Measurements from ENCODE around the gene GSTM4. TPM values are rescaled to one million over a fixed set of nuclear protein-coding genes. Genes with fewer than 3 reads are reported as not detected.
"Not testable (repeated sequence)": the region's sequence is repeated elsewhere in the genome, so short reads cannot be mapped to it uniquely, and the experiment has no call there.

The GSTM4 gene
- total and polyA plus RNA-seq, 2 of the 8 experiments (the other 6 are each of a cell fraction or from before 2014, with no cell fraction given): 11.3 to 31.4 TPM

DNA sequence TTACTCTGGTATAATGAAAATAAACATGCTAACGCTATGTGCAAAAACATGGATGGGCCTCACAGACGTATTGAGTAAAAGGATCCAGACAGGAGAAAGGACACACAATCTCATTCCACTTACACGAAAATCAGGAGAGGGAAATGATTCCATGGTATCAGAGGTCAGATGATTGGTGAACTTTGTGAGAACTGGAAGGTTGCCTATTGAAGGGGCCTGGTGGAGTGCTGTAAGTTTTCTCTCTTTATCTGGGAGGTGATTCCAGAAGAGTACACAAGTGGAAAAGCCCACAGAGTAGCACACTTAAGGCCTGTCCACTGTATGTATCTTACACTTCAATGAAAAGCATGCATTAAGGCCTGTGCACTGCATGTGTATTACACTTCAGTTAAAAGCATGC is 21.6 kb downstream of the GSTM4 start (continued):
- TF ChIP-seq JUN (IDR thresholded peaks at IDR 0.05; ENCODE audit: low read depth, low read length): no peak
- TF ChIP-seq KDM1A (IDR thresholded peaks at IDR 0.05; ENCODE audit: borderline replicate concordance, low read length): no peak

DNA sequence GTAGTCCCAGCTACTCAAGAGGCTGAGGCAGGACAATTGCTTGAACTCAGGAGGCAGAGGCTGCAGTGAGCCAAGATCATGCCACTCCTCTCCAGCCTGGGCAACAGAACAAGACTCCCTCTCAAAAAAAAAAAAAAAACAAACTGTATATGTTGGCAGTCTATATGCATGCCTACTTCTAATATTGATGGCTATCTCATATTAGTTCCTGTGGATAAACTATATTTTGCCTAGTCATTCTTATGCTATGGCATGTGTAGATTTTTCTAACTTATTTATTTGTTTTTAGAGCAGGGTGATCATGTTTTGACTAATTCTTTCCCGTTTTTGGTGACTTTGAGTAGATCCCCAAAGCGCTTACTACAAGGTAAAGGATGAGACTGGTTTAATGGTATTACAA is 22.7 kb downstream of the GSTM4 start:
- H3K56ac ChIP-seq (replicated peaks; ENCODE audit: insufficient read length, low read depth, low read length); CTCF ChIA-PET (ENCODE audit: partially characterized antibody): not testable (repeated sequence)

More for the DNA sequence above, 22.7 kb downstream of the GSTM4 start:
- H2BK5ac ChIP-seq (ENCODE audit: low read depth, low read length); H3K79me1 ChIP-seq (ENCODE audit: low read depth, low read length); H3K9me3 ChIP-seq (ENCODE audit: insufficient read depth in 2 of 2, low read depth in 1 of 2, low read length in 1 of 2); H2BK15ac ChIP-seq (ENCODE audit: low read length); H3K36me3 ChIP-seq (ENCODE audit: control insufficient read depth in 2 of 4, insufficient read depth in 4 of 4, low read length in 3 of 4); H2AFZ ChIP-seq (ENCODE audit: low read length); H3K4ac ChIP-seq (replicated peaks; ENCODE audit: insufficient read length, low read depth, low read length); H2AK5ac ChIP-seq (ENCODE audit: low read depth, low read length); H4K8ac ChIP-seq (ENCODE audit: extremely low read depth, insufficient read depth, low read length); H3K4me3 ChIP-seq (ENCODE audit: extremely low read depth in 1 of 4, insufficient read depth in 2 of 4, low read depth in 3 of 4, low read length in 4 of 4); H2BK120ac ChIP-seq (replicated peaks; ENCODE audit: low read depth, low read length); POLR2A ChIA-PET (ENCODE audit: partially characterized antibody); DNase-seq (ENCODE audit: low read depth in 1 of 2, low spot score in 2 of 2); H3K23ac ChIP-seq (ENCODE audit: insufficient read length); H2BK12ac ChIP-seq (ENCODE audit: low read depth, low read length); H3K9ac ChIP-seq (replicated peaks in 1 of 4; ENCODE audit: extremely low read depth in 1 of 4, low read depth in 3 of 4, low read length in 3 of 4); H3K79me2 ChIP-seq (ENCODE audit: control insufficient read depth in 1 of 2, insufficient read depth in 2 of 2, low read length in 2 of 2); H3K23me2 ChIP-seq (ENCODE audit: low read depth, low read length); H4K20me1 ChIP-seq (replicated peaks in 1 of 2; ENCODE audit: control insufficient read depth in 1 of 2, insufficient read depth in 2 of 2, low read length in 2 of 2); H3K18ac ChIP-seq (ENCODE audit: extremely low read depth, low read length); H3K27me3 ChIP-seq (replicated peaks in 1 of 4; ENCODE audit: control insufficient read depth in 3 of 4, extremely low read depth in 1 of 4, insufficient read depth in 3 of 4, low read length in 3 of 4); H3K14ac ChIP-seq (ENCODE audit: insufficient read length); H3K27ac ChIP-seq (ENCODE audit: low read depth, low read length); H4K91ac ChIP-seq (replicated peaks; ENCODE audit: insufficient read length, low read length); H2BK20ac ChIP-seq (ENCODE audit: low read length); FAIRE-seq; H3K4me1 ChIP-seq (replicated peaks in 1 of 4; ENCODE audit: control insufficient read depth in 3 of 4, insufficient read depth in 4 of 4, low read length in 3 of 4); H3K4me2 ChIP-seq (ENCODE audit: insufficient read depth in 1 of 2, low read depth in 2 of 2, low read length in 2 of 2); H4K5ac ChIP-seq (ENCODE audit: insufficient read length, low read depth, low read length): not testable (repeated sequence)
- 91% methylated on average over 2 of the region's 2 CpGs; no CpG with 5 or more reads in 1 of the 2 experiments for WGBS, 2 experiments (ENCODE audit: extremely low coverage in 1 of 2, insufficient coverage in 1 of 2, insufficient read length in 1 of 2, insufficient replicate concordance in 2 of 2, low coverage in 1 of 2, low lambda C conversion rate in 2 of 2, missing lambda C conversion rate in 1 of 2)
